ENCODE measurements around the gene ZNF418. TPM values are rescaled to one million over a fixed set of nuclear protein-coding genes. Genes with fewer than 3 reads are reported as not detected.
A peak's percentile ranks its signal among the peaks of the same experiment; 100 is the strongest.
"Not testable (repeated sequence)": the region's sequence is repeated elsewhere in the genome, so short reads cannot be mapped to it uniquely, and the experiment has no call there.

ZNF418 gene
- 14.1 TPM for total RNA-seq

- DNase-seq (ENCODE audit: low spot score), result peak; percentile 81
These were observed at the start of gene ZNF418 for GRCh38 chr19:57934820-57935665. Gene ZNF418 (minus strand): TSS chr19:57935402. CDS start chr19:57933822, 1,580 bp downstream.

GRCh38 chr19:57978586-57979289 lies 43.5 kb upstream of the ZNF418 start:
- no peak for DNase-seq (ENCODE audit: low spot score)

GRCh38 chr19:57974434-57974833 lies 39.2 kb upstream of the ZNF418 start, which contains the start of gene C19orf18:
Gene C19orf18 (minus strand): TSS chr19:57974534. CDS start chr19:57974432, 102 bp downstream.
- DNase-seq (ENCODE audit: low spot score), result no peak

- no peak for DNase-seq (ENCODE audit: low spot score)
These were observed 29.6 kb upstream of the ZNF418 start for GRCh38 chr19:57964761-57965160.

GRCh38 chr19:57961785-57962184 lies 26.6 kb upstream of the ZNF418 start:
- no peak for DNase-seq (ENCODE audit: low spot score)

DNA sequence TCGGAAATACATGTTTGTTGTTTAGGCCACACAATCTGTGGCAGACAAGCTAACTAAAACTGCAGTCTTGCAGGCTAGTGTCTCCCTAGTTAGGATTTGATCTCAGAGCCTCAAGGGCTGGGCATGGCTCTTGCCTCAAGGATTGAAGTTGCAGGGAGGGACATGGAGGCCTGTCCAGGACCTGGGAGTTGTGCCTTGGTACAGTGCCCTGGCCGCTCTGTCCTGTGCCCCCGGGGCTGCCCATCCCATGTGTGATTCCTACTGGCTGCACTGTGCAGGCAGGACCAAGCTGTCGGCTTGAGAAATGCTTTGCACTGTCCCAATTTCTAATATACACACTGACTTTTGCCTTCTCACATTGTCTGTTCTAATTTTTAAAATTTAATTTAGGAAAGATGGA lies 19.8 kb upstream of the ZNF418 start:
- no peak for DNase-seq (ENCODE audit: low spot score)

DNA sequence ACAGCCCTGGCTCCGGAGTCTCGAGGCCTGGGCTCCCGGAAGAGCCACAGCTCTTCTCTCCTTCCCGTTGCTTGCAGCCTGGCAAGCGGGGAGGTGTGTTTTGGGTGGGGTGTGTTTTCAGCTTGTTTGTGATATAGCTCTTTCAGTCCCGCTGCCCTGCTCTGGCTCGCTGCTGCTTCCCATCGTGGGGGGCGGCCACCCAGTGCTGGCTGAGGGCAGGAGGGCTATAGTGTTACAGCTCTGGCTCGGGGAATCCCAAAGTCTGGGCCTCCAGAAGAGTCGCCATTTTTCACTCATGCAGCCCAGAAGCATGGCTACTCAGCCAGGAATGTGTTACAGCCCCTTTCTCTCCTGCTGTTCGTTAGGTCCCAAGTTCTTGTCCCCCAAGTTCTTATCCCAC lies 14.5 kb upstream of the ZNF418 start:
- no peak for DNase-seq (ENCODE audit: low spot score)

GRCh38 chr19:57949296-57949695 lies 14.1 kb upstream of the ZNF418 start:
- no peak for DNase-seq (ENCODE audit: low spot score)

- DNase-seq (ENCODE audit: low spot score), result peak; percentile 97
These were observed 12.4 kb upstream of the ZNF418 start, which contains the start of gene ZNF256 for GRCh38 chr19:57947419-57948134. Gene ZNF256 (minus strand): TSS chr19:57947706. CDS start chr19:57947474, 232 bp downstream.

GRCh38 chr19:57947088-57947418 lies 11.9 kb upstream of the ZNF418 start:
- DNase-seq (ENCODE audit: low spot score), result no peak

- no peak for DNase-seq (ENCODE audit: low spot score)
These were observed 11.1 kb upstream of the ZNF418 start for GRCh38 chr19:57946316-57946715.

DNA sequence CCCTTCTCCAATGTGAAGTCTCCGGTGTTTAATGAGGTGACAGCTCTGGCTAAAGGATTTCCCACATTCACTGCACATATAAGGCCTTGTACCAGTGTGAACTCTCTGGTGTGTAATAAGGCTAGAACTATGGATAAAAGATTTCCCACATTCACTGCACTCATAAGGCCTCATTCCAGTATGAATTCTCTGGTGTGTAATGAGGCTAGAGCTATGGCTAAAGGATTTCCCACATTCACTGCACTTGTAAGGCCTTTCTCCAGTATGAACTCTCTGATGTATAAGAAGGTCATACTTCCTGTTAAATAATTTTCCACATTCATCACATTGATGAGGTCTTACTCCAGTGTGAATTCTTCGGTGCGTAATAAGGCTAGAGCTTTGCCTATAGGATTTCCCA lies 6.4 kb upstream of the ZNF418 start:
- no peak for DNase-seq (ENCODE audit: low spot score)

DNA sequence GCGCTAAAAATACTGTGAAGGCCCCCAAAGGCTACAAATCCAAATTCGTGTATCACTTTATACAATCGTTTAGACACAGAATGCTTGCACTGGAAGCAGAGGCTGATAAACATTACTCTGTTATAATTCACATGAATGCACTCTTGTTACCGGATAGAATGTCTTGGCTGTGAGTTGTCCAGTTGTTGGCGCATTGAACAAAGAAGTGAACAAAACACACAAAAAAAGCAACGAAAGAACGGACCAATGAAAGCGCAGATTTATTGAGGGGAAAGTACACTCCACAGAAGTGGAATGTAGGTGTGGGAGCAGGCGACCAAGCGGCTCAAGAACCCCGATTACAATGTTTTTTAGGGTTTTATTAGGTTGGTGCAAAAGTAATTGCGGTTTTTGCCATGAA lies 529 bp upstream of the ZNF418 start:
- DNase-seq (ENCODE audit: low spot score), result no peak

DNA sequence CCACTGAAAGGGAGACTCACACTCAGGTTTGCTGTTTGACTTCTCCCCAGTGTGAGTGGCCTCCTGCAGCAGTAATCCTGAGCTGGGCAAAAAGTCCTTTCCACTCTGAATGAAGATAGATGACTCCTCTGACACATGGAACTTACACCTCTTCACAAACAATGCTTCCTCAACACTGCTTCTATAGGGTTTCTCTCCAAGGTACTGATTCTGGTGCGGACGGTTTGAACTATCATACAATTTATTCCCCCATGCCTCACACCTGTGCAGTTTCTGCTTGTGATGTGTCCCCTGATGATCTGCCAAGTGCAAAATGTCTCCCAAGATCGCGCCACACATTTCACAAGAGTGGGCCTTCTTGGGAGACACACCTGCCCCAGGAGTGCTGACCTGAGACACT lies 7.6 kb downstream of the ZNF418 start:
- DNase-seq (ENCODE audit: low spot score), result no peak

- peak; percentile 93 for DNase-seq (ENCODE audit: low spot score)
These were observed 18.8 kb downstream of the ZNF418 start, which contains the start of gene ZNF417 for GRCh38 chr19:57916168-57916995. Gene ZNF417 (minus strand): TSS chr19:57916592. CDS start chr19:57916411, 181 bp downstream.

DNA sequence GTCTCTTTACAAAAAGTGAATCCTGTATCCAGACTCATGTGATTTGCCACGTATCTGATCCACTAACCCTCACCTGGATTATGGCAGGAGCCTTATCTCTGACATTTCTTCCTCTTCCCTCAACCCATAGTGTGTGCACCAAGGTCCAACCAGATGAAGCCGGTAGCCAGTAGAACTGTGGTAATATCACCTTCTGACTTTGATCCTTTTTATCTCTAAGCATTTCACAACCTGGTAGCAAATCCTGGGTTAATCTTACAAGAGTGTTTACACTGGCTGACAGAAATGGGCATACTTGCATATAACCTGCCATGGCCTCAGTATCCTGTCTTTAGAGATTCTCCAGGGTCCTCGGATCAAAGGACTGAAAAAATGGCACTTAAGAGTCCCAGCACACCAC lies 20.7 kb downstream of the ZNF418 start:
- DNase-seq (ENCODE audit: low spot score), result no peak

DNA sequence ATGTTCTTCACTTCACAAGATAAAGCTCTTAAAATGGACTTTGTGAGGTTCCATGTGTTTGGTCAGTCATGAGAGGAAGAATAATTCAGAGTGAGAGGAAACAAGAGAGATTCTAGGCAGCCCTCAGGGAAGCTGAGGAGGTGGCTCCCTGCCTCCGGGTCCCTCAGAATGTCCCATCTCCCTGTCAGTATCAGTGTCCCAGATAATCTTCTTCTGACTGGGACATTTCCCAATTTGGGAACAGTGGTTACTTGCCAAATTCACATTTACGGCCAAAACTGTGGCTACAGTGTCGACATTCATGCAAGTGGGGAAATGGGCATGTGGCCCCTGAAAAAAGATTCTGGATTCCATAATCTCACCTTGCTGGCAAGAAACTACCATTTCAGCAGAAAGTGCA lies 27.8 kb downstream of the ZNF418 start:
- no peak for DNase-seq (ENCODE audit: low spot score)

DNA sequence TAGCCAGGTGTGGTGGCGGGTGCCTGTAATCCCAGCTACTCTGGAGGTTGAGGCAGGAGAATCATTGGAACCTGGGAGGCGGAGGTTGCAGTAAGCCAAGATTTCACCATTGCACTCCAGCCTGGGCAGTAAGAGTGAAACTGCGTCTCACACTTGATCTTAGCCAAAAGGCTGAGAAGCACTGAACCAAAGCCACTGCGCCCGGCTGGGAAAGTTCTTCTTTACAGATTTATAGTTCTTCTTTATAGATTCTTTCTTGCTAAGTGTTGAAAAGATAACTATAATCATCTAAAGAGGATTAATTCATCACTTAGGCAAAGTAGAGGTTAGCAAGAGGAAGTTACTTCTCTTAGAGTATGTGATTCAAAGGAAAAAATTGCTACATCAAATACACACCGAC lies 29.9 kb downstream of the ZNF418 start:
- DNase-seq (ENCODE audit: low spot score), result no peak

- DNase-seq (ENCODE audit: low spot score), result no peak
These were observed 31.5 kb downstream of the ZNF418 start for GRCh38 chr19:57903618-57904184.

DNA sequence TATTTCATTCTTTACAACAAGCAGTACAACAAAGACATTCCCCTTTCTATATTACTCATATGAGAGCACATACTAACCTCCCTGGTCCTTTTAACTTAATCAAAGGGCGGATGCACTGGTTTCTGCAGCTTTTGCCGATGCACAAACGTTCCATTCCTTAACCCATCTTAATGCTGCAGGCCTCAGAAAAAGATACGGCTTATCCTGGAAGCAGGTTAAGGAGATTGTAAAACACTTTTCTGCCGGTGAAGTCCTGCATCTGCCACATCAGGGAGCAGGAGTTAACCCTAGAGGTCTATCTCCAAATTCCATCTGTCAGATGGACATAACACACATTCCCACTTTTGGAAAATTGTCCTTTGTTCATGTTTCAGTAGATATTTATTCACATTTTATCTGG lies 34.9 kb downstream of the ZNF418 start:
- DNase-seq (ENCODE audit: low spot score), result no peak

- DNase-seq (ENCODE audit: low spot score), result not testable (repeated sequence)
These were observed 44.5 kb downstream of the ZNF418 start for GRCh38 chr19:57890706-57891105.
